H9 (cell line): ENCODE measurements around the gene SP100. TPM values are rescaled to one million over a fixed set of nuclear protein-coding genes. Genes with fewer than 3 reads are reported as not detected.
"Not testable (repeated sequence)": the region's sequence is repeated elsewhere in the genome, so short reads cannot be mapped to it uniquely, and the experiment has no call there.

Experiments used
- DNase-seq: peaks from one replicate; pipeline ENCODE4 v3.0.0-alpha.2; 2017
- H2AFZ ChIP-seq: one replicate; pipeline ENCODE4 v1.6.1; 2013; ENCODE audit warnings: mild to moderate bottlenecking, low read length, control low read depth, moderate library complexity
- H2AK5ac ChIP-seq: 2 replicates; pipeline ENCODE4 v1.6.1; 2013; ENCODE audit warnings: low read length, control low read depth, mixed read lengths; ENCODE audit not compliant: insufficient read length
- H2BK120ac ChIP-seq: one replicate; pipeline ENCODE4 v1.6.1; 2013; ENCODE audit warnings: low read depth, mild to moderate bottlenecking, low read length, control low read depth, inconsistent platforms; ENCODE audit not compliant: poor library complexity, severe bottlenecking
- H2BK12ac ChIP-seq: 2 replicates; pipeline ENCODE4 v1.6.1; 2013; ENCODE audit warnings: low read length, control low read depth, mixed read lengths, low read depth; ENCODE audit not compliant: insufficient read length
- H2BK15ac ChIP-seq: 2 replicates; pipeline ENCODE4 v1.6.1; 2013; ENCODE audit warnings: low read depth, low read length, control low read depth
- H2BK20ac ChIP-seq: one replicate; pipeline ENCODE4 v1.6.1; 2013; ENCODE audit warnings: low read depth, mild to moderate bottlenecking, low read length, control low read depth, inconsistent platforms; ENCODE audit not compliant: poor library complexity, severe bottlenecking
- H2BK5ac ChIP-seq: 2 replicates; pipeline ENCODE4 v1.6.1; 2013; ENCODE audit warnings: low read length, control low read depth, mixed read lengths; ENCODE audit not compliant: insufficient read length
- H3K14ac ChIP-seq: 2 replicates; pipeline ENCODE4 v1.6.1; 2013; ENCODE audit warnings: low read length, control low read depth; ENCODE audit not compliant: insufficient read depth
- H3K18ac ChIP-seq: 2 replicates; pipeline ENCODE4 v1.6.1; 2013; ENCODE audit warnings: low read depth, mild to moderate bottlenecking, mixed read lengths, low read length, control low read depth; ENCODE audit not compliant: insufficient read length
- H3K23ac ChIP-seq: 2 replicates; pipeline ENCODE4 v1.6.1; 2013; ENCODE audit warnings: low read length, control low read depth, mixed read lengths, low read depth; ENCODE audit not compliant: insufficient read length
- H3K23me2 ChIP-seq: 2 replicates; pipeline ENCODE4 v1.6.1; 2013; ENCODE audit warnings: low read depth, mild to moderate bottlenecking, mixed read lengths, low read length, control low read depth; ENCODE audit not compliant: insufficient read length, poor library complexity, severe bottlenecking
- H3K27ac ChIP-seq: 2 replicates; pipeline ENCODE4 v1.5.1; 2013; ENCODE audit warnings: low read length, control low read depth, mixed read lengths, low read depth; ENCODE audit not compliant: insufficient read length
- H3K27me3 ChIP-seq: 2 replicates; pipeline ENCODE4 v1.6.1; 2013; ENCODE audit warnings: low read length, control low read depth, inconsistent platforms; ENCODE audit not compliant: insufficient read depth
- H3K4ac ChIP-seq: 2 replicates; pipeline ENCODE4 v1.6.1; 2013; ENCODE audit warnings: low read depth, mild to moderate bottlenecking, control low read depth, inconsistent platforms, low read length, moderate library complexity
- H3K4me1 ChIP-seq: 2 replicates; pipeline ENCODE4 v1.6.1; 2013; ENCODE audit warnings: low read length, control low read depth, inconsistent platforms; ENCODE audit not compliant: insufficient read depth
- H3K4me2 ChIP-seq: 2 replicates; pipeline ENCODE4 v1.6.1; 2013; ENCODE audit warnings: low read length, control low read depth, mixed read lengths; ENCODE audit not compliant: insufficient read length, insufficient read depth
- H3K56ac ChIP-seq: 2 replicates; pipeline ENCODE4 v1.6.1; 2013; ENCODE audit warnings: low read depth, mild to moderate bottlenecking, mixed read lengths, low read length, control low read depth; ENCODE audit not compliant: insufficient read length
- H3K79me1 ChIP-seq: 2 replicates; pipeline ENCODE4 v1.6.1; 2013; ENCODE audit warnings: low read depth, mild to moderate bottlenecking, moderate library complexity, low read length, control low read depth, inconsistent platforms; ENCODE audit not compliant: insufficient read depth, poor library complexity, severe bottlenecking
- H3K79me2 ChIP-seq: 2 replicates; pipeline ENCODE4 v1.6.1; 2013; ENCODE audit warnings: low read length, control low read depth, inconsistent platforms; ENCODE audit not compliant: insufficient read depth
- H3K9ac ChIP-seq: 2 replicates; pipeline ENCODE4 v1.6.1; 2013; ENCODE audit warnings: low read length, control low read depth, mixed read lengths; ENCODE audit not compliant: insufficient read length; ENCODE audit errors: extremely low read depth
- H3K9me3 ChIP-seq: one replicate; pipeline ENCODE4 v1.6.1; 2013; ENCODE audit warnings: low read depth, low read length, inconsistent platforms; ENCODE audit not compliant: control insufficient read depth
- H3T11ph ChIP-seq: one replicate; pipeline ENCODE4 v1.6.1; 2013; ENCODE audit warnings: mild to moderate bottlenecking, low read length, control low read depth, inconsistent platforms
- H4K20me1 ChIP-seq: one replicate; pipeline ENCODE4 v1.6.1; 2013; ENCODE audit not compliant: control insufficient read depth, insufficient read length, insufficient read depth
- H4K5ac ChIP-seq: 2 replicates; pipeline ENCODE4 v1.6.1; 2013; ENCODE audit warnings: low read depth, mild to moderate bottlenecking, mixed read lengths, low read length, control low read depth; ENCODE audit not compliant: insufficient read length
- H4K8ac ChIP-seq: replicated peaks from 2 replicates; pipeline ENCODE4 v1.6.1; 2013; ENCODE audit warnings: low read length, control low read depth, mixed read lengths, low read depth; ENCODE audit not compliant: insufficient read length
- H4K91ac ChIP-seq: 2 replicates; pipeline ENCODE4 v1.6.1; 2013; ENCODE audit warnings: low read depth, mild to moderate bottlenecking, moderate library complexity, mixed read lengths, low read length, control low read depth; ENCODE audit not compliant: insufficient read length
- H3K27ac Mint-ChIP-seq, 3 experiments: 2 replicates in 2 of 3; 3 replicates in 1 of 3; pipeline ENCODE4 v1.8.0; 2020 to 2021; ENCODE audit warnings: mixed read lengths in 3 of 3, mild to moderate bottlenecking in 1 of 3, moderate library complexity in 1 of 3
- H3K27me3 Mint-ChIP-seq: 2 replicates; pipeline ENCODE4 v1.8.0; 2021; ENCODE audit warnings: low read depth, mild to moderate bottlenecking, moderate library complexity, mixed read lengths
- H3K36me3 Mint-ChIP-seq, 3 experiments: 2 replicates in 2 of 3; 3 replicates in 1 of 3; pipeline ENCODE4 v1.8.0; 2020 to 2021; ENCODE audit warnings: low read depth in 3 of 3, mixed read lengths in 3 of 3; ENCODE audit not compliant: insufficient read depth in 1 of 3
- H3K4me1 Mint-ChIP-seq, 2 experiments: 2 replicates each; pipeline ENCODE4 v1.8.0; 2020; ENCODE audit warnings: mixed read lengths in 2 of 2
- H3K4me3 Mint-ChIP-seq, 2 experiments: 2 replicates in 1 of 2; 3 replicates in 1 of 2; pipeline ENCODE4 v1.8.0; 2020 to 2021; ENCODE audit warnings: mild to moderate bottlenecking in 2 of 2, mixed read lengths in 2 of 2, moderate library complexity in 1 of 2
- H3K9me3 Mint-ChIP-seq, 2 experiments: 2 replicates in 1 of 2; 3 replicates in 1 of 2; pipeline ENCODE4 v1.8.0; 2020; ENCODE audit warnings: mild to moderate bottlenecking in 2 of 2, mixed read lengths in 2 of 2, moderate library complexity in 1 of 2
- CTCF ChIP-seq: fragments of 200-600 bp; sonication (generic); conservative IDR thresholded peaks from 3 replicates; pipeline ENCODE4 v1.8.0; 2021; ENCODE audit warnings: antibody characterized with exemption, mild to moderate bottlenecking
- WGBS: extraction: QIAGEN DNeasy Blood & Tissue Kit; methylation state at CpG from one replicate; pipeline ENCODE4 v1.1.7; 2013; ENCODE audit warnings: missing lambda C conversion rate, low lambda C conversion rate, mixed read lengths; ENCODE audit not compliant: insufficient read length; ENCODE audit errors: extremely low coverage; 5-methylcytosine and 5-hydroxymethylcytosine counted together
- total RNA-seq: library from RNA; stranded (reverse); gene quantifications from 2 replicates; pipeline ENCODE4 v1.2.1, GENCODE V29; 2021

The SP100 gene
- total RNA-seq, 1 experiment from 2014 or later, result 0.28 TPM

DNA sequence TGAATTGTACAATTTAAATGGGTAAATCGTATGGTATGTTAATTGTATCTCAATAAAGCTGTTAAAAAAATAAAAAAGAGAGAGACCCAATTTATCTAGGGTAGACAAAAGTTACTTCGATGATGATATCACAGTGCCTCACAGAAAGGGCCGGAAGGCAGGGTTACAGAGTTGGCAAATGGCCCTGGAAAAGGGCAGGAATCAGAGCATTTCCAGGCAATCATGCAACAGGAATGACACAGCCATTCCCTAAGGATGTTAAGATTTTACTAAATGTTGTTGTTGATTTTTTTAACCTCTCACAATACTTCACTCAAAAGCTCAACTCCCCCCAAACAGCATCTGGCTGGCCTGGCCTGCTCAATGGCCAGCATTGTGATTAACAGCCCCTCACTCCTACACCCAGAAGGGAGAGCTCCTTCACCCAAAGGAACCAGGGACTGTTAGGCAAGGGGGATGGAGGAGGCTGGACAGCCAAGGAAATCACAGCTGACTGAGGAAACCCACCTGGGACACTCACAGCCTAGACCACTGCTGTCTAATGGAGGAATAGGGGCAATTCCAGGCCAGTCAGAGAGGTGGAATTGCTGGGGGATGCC, 7.7 kb upstream of the SP100 start:
- no peak overlapping the region for H3K4ac ChIP-seq
- Mint-ChIP-seq H3K9me3 (no peaks in the 10 kb centered on the region), H3K4me1 (peaks cover 7 to 10% of the 10 kb centered on the region in 2 experiments; a peak in 3 of 4 replicates), H3K27ac (no peak overlapping the region), H3K4me3 (no peak overlapping the region), H3K27me3 (peaks cover 40% of the 10 kb centered on the region), H3K36me3 (no peaks in the 10 kb centered on the region)
- no peak overlapping the region for H2BK120ac ChIP-seq
- H3K27me3 ChIP-seq, result peaks cover 4% of the 10 kb centered on the region; the same call in 1 of the 2 replicates
- no peak for TF ChIP-seq CTCF
- no peak overlapping the region for H3K56ac ChIP-seq
- H3K4me1 ChIP-seq, result no peaks in the 10 kb centered on the region
- no peak overlapping the region for H2AFZ ChIP-seq
- H2AK5ac ChIP-seq, result no peak overlapping the region
- no peak overlapping the region for H3K27ac ChIP-seq
- H2BK5ac ChIP-seq, result no peak overlapping the region
- no peak overlapping the region for H4K8ac ChIP-seq
- H3K23ac ChIP-seq, result no peak overlapping the region
- H3K9me3 ChIP-seq, result no peaks in the 10 kb centered on the region
- no peak overlapping the region for H3K9ac ChIP-seq
- H3K18ac ChIP-seq, result no peak overlapping the region
- H2BK20ac ChIP-seq, result no peak overlapping the region
- H3T11ph ChIP-seq, result no peak overlapping the region
- H2BK12ac ChIP-seq, result no peak overlapping the region
- no peak overlapping the region for H2BK15ac ChIP-seq
- H3K79me2 ChIP-seq, result no peaks in the 10 kb centered on the region
- H3K23me2 ChIP-seq, result peaks cover 9% of the 10 kb centered on the region
- no peak overlapping the region for H4K5ac ChIP-seq
- DNase-seq, result no peak
- no peaks in the 10 kb centered on the region for H4K20me1 ChIP-seq
- WGBS, result no CpG with 5 or more reads among the region's 3 CpGs
- no peak overlapping the region for H3K4me2 ChIP-seq
- no peaks in the 10 kb centered on the region for H3K79me1 ChIP-seq
- H3K14ac ChIP-seq, result no peak overlapping the region
- H4K91ac ChIP-seq, result no peak overlapping the region

- not testable (repeated sequence) for H3K4ac ChIP-seq, H3K9ac ChIP-seq, H3K4me3 Mint-ChIP-seq, H3K27ac Mint-ChIP-seq, H3K18ac ChIP-seq, H3K36me3 Mint-ChIP-seq, H3K9me3 ChIP-seq, H3T11ph ChIP-seq, H3K4me2 ChIP-seq, H3K56ac ChIP-seq, H2AFZ ChIP-seq, H3K27me3 ChIP-seq, H2BK120ac ChIP-seq, H2AK5ac ChIP-seq, H4K20me1 ChIP-seq, H3K9me3 Mint-ChIP-seq, H3K23me2 ChIP-seq, H2BK5ac ChIP-seq, H4K5ac ChIP-seq, H2BK12ac ChIP-seq, H4K8ac ChIP-seq, DNase-seq, H3K79me2 ChIP-seq, H2BK15ac ChIP-seq, H3K4me1 ChIP-seq, H3K23ac ChIP-seq, H3K14ac ChIP-seq, H4K91ac ChIP-seq, H3K27ac ChIP-seq, H3K79me1 ChIP-seq, H2BK20ac ChIP-seq
- WGBS, result no CpG with 5 or more reads among the region's 2 CpGs
- Mint-ChIP-seq H3K4me1 (peaks cover 7 to 10% of the 10 kb centered on the region in 2 experiments; a peak in 3 of 4 replicates), H3K27me3 (peaks cover 48% of the 10 kb centered on the region)
Observed at GRCh38 chr2:230409316-230409715, 6.7 kb upstream of the SP100 start.
